HEK293 (cell line): ENCODE results near the gene DDX52.

Experiments
- CTCF ChIA-PET: fragments of 350-600 bp; formaldehyde crosslinking; extraction: SDS; loops from one replicate; lab custom pipeline; 2021; ENCODE audit warnings: antibody characterized with exemption; lab: Yijun Ruan, JAX
- POLR2A ChIA-PET: fragments of 300-600 bp; formaldehyde crosslinking; extraction: SDS; loops from one replicate; lab custom pipeline; 2020; ENCODE audit warnings: antibody characterized with exemption, inconsistent platforms; lab: Yijun Ruan, JAX
- H3K27ac ChIP-seq: fragments of 200-500 bp; sonication (Bioruptor generic); 2 replicates; pipeline ENCODE4 v1.5.1; 2014; ENCODE audit warnings: low read depth, low read length, control low read depth, inconsistent platforms; ENCODE audit errors: extremely low read depth
- H3K36me3 ChIP-seq, 2 experiments: fragments of 200-500 bp in 1 of 2; sonication (Bioruptor generic) in 1 of 2; 1 replicate in 1 of 2; 2 replicates in 1 of 2; pipeline ENCODE4 v1.5.1; 2014 to 2017; ENCODE audit warnings: inconsistent platforms in 2 of 2, low read length in 2 of 2; ENCODE audit not compliant: control insufficient read depth in 2 of 2, insufficient read depth in 1 of 2
- H3K4me1 ChIP-seq: fragments of 200-500 bp; sonication (Bioruptor generic); 2 replicates; pipeline ENCODE4 v1.5.1; 2014; ENCODE audit warnings: mild to moderate bottlenecking, low read length, inconsistent platforms; ENCODE audit not compliant: control insufficient read depth, insufficient read depth
- H3K4me3 ChIP-seq: 2 replicates; pipeline ENCODE4 v1.5.1; 2011; ENCODE audit warnings: low read depth, mild to moderate bottlenecking, control low read depth, low read length, moderate library complexity
- H3K9me3 ChIP-seq: fragments of 200-500 bp; sonication (Bioruptor generic); 2 replicates; pipeline ENCODE4 v1.5.1; 2014; ENCODE audit warnings: low read depth, low read length, inconsistent platforms; ENCODE audit not compliant: control insufficient read depth, insufficient read depth
- PRDM6 ChIP-seq: fragments of 450-650 bp; formaldehyde crosslinking; IDR thresholded peaks from 2 replicates; pipeline ENCODE4 v1.5.1; 2017; ENCODE audit warnings: missing biosample characterization, missing genetic modification characterization
- REST ChIP-seq: fragments of 450-650 bp; formaldehyde crosslinking; IDR thresholded peaks from 2 replicates; pipeline ENCODE4 v1.5.1; 2016; ENCODE audit warnings: missing biosample characterization, missing genetic modification characterization
- SCRT1 ChIP-seq: fragments of 450-650 bp; formaldehyde crosslinking; IDR thresholded peaks from 2 replicates; pipeline ENCODE4 v1.5.1; 2016; ENCODE audit warnings: missing biosample characterization, missing genetic modification characterization, borderline replicate concordance
- SP2 ChIP-seq: fragments of 450-650 bp; formaldehyde crosslinking; IDR thresholded peaks from 2 replicates; pipeline ENCODE4 v1.5.1; 2016; ENCODE audit warnings: missing biosample characterization, missing genetic modification characterization
- ZFP3 ChIP-seq: fragments of 450-650 bp; formaldehyde crosslinking; IDR thresholded peaks from 2 replicates; pipeline ENCODE4 v1.5.1; 2016; ENCODE audit warnings: low read depth, missing biosample characterization, missing genetic modification characterization
- ZFP69B ChIP-seq: fragments of 450-650 bp; formaldehyde crosslinking; IDR thresholded peaks from 2 replicates; pipeline ENCODE4 v1.5.1; 2016; ENCODE audit warnings: missing biosample characterization, missing genetic modification characterization
- ZNF132 ChIP-seq: fragments of 450-650 bp; formaldehyde crosslinking; IDR thresholded peaks from 2 replicates; pipeline ENCODE4 v1.5.1; 2017; ENCODE audit warnings: missing biosample characterization, missing genetic modification characterization, borderline replicate concordance
- ZNF202 ChIP-seq: fragments of 450-650 bp; formaldehyde crosslinking; IDR thresholded peaks from 2 replicates; pipeline ENCODE4 v1.5.1; 2016; ENCODE audit warnings: missing biosample characterization, missing genetic modification characterization, borderline replicate concordance
- ZNF266 ChIP-seq: fragments of 450-650 bp; formaldehyde crosslinking; IDR thresholded peaks from 2 replicates; pipeline ENCODE4 v1.5.1; 2016; ENCODE audit warnings: missing biosample characterization, missing genetic modification characterization, low read depth
- ZNF280C ChIP-seq: fragments of 450-650 bp; formaldehyde crosslinking; IDR thresholded peaks from 2 replicates; pipeline ENCODE4 v1.5.1; 2016; ENCODE audit warnings: missing biosample characterization, missing genetic modification characterization
- ZNF280D ChIP-seq: fragments of 450-650 bp; formaldehyde crosslinking; IDR thresholded peaks from 2 replicates; pipeline ENCODE4 v1.5.1; 2016; ENCODE audit warnings: missing biosample characterization, missing genetic modification characterization
- ZNF311 ChIP-seq: fragments of 450-650 bp; formaldehyde crosslinking; IDR thresholded peaks from 2 replicates; pipeline ENCODE4 v1.5.1; 2017; ENCODE audit warnings: missing biosample characterization, missing genetic modification characterization, borderline replicate concordance
- ZNF366 ChIP-seq: fragments of 450-650 bp; formaldehyde crosslinking; conservative IDR thresholded peaks from 2 replicates; pipeline ENCODE4 v1.5.1; 2016; ENCODE audit warnings: missing biosample characterization, missing genetic modification characterization
- ZNF530 ChIP-seq: fragments of 450-650 bp; formaldehyde crosslinking; IDR thresholded peaks from 2 replicates; pipeline ENCODE4 v1.5.1; 2016; ENCODE audit warnings: low read depth, missing biosample characterization, missing genetic modification characterization
- ZNF585B ChIP-seq: fragments of 450-650 bp; formaldehyde crosslinking; IDR thresholded peaks from 2 replicates; pipeline ENCODE4 v1.5.1; 2016; ENCODE audit warnings: missing biosample characterization, missing genetic modification characterization
- ZNF654 ChIP-seq: fragments of 450-650 bp; formaldehyde crosslinking; IDR thresholded peaks from 2 replicates; pipeline ENCODE4 v1.5.1; 2016; ENCODE audit warnings: low read depth, missing biosample characterization, missing genetic modification characterization
- ZNF658 ChIP-seq: fragments of 450-650 bp; formaldehyde crosslinking; IDR thresholded peaks from 2 replicates; pipeline ENCODE4; 2016; ENCODE audit warnings: missing biosample characterization, missing genetic modification characterization
- ZNF76 ChIP-seq: fragments of 450-650 bp; formaldehyde crosslinking; IDR thresholded peaks from 2 replicates; pipeline ENCODE4; 2016; ENCODE audit warnings: low read depth, missing biosample characterization, missing genetic modification characterization, borderline replicate concordance
- ZNF777 ChIP-seq: fragments of 450-650 bp; formaldehyde crosslinking; IDR thresholded peaks from 2 replicates; pipeline ENCODE4 v1.5.1; 2017; ENCODE audit warnings: missing biosample characterization, missing genetic modification characterization, borderline replicate concordance
- ZNF791 ChIP-seq: fragments of 450-650 bp; formaldehyde crosslinking; IDR thresholded peaks from 2 replicates; pipeline ENCODE4 v1.5.1; 2016; ENCODE audit warnings: missing biosample characterization, missing genetic modification characterization
- ZNF843 ChIP-seq: fragments of 450-650 bp; formaldehyde crosslinking; IDR thresholded peaks from 2 replicates; pipeline ENCODE4 v1.5.1; 2016; ENCODE audit warnings: missing biosample characterization, missing genetic modification characterization
- ZSCAN18 ChIP-seq: fragments of 450-650 bp; formaldehyde crosslinking; IDR thresholded peaks from 2 replicates; pipeline ENCODE4 v1.5.1; 2016; ENCODE audit warnings: missing biosample characterization, missing genetic modification characterization

Gene DDX52

GRCh38 chr17:37664214-37664613 is 21.0 kb upstream of the DDX52 start (continued):
- TF ChIP-seq ZNF202 (tag by site-specific recombination), result no peak
- no peak for TF ChIP-seq ZNF654 (tag by site-specific recombination)
- no peak for TF ChIP-seq ZNF280D
- no peak for TF ChIP-seq ZSCAN18 (tag by site-specific recombination)
- TF ChIP-seq ZNF311 (tag by site-specific recombination), result no peak
- TF ChIP-seq ZFP3 (tag by site-specific recombination), result no peak
- TF ChIP-seq ZNF585B (tag by site-specific recombination), result no peak
- TF ChIP-seq ZNF658, result no peak
- TF ChIP-seq ZNF366 (tag by site-specific recombination), result no peak
- no peak for TF ChIP-seq ZNF777
- no peak for TF ChIP-seq SCRT1 (tag by site-specific recombination)

- Histone ChIP-seq H3K4me1 (no peaks in the 10 kb centered on the region), H3K27ac (no peak overlapping the region), H3K9me3 (no peaks in the 10 kb centered on the region), H3K4me3 (no peak overlapping the region), H3K36me3 (no peaks in the 10 kb centered on the region)
- ChIA-PET POLR2A (no interaction called here), CTCF (interaction anchor here (0.6 to 3.3 kb wide), 4 partner anchors 12 to 108 kb away, joined by 3 to 18 read pairs (median 4); no protein-coding TSS in a partner anchor)
- no peak for TF ChIP-seq ZNF843 (tag by site-specific recombination)
- no peak for TF ChIP-seq PRDM6 (tag by site-specific recombination)
- no peak for TF ChIP-seq ZNF266 (tag by site-specific recombination)
- TF ChIP-seq REST, result no peak
- no peak for TF ChIP-seq ZNF280D
- no peak for TF ChIP-seq ZFP69B (tag by site-specific recombination)
- TF ChIP-seq ZNF791, result no peak
- TF ChIP-seq ZNF132 (tag by site-specific recombination), result no peak
- TF ChIP-seq ZNF530 (tag by site-specific recombination), result no peak
- TF ChIP-seq ZNF76, result no peak
- no peak for TF ChIP-seq ZNF280C (tag by site-specific recombination)
- no peak for TF ChIP-seq SP2 (tag by site-specific recombination)
Measured at GRCh38 chr17:37662353-37662752, 19.1 kb upstream of the DDX52 start.
